HL-60 (cell line): ENCODE data around the gene ANAPC2.

Experiments used
- DNase-seq, 2 experiments: peaks; one replicate each; pipeline ENCODE4 v3.0.0-alpha.2; 2010 to 2020; ENCODE audit warnings: low read depth in 1 of 2, low spot score in 1 of 2
- H3K27ac ChIP-seq: fragments of 250-450 bp; sonication (Bioruptor Pico); replicated peaks from 2 replicates; pipeline ENCODE4 v1.5.1; 2020; ENCODE audit warnings: mild to moderate bottlenecking, moderate library complexity
- H3K27me3 ChIP-seq: fragments of 250-450 bp; sonication (Bioruptor Pico); 2 replicates; pipeline ENCODE4 v1.5.1; 2021; ENCODE audit warnings: mild to moderate bottlenecking, moderate library complexity; ENCODE audit not compliant: insufficient read depth, poor library complexity, severe bottlenecking
- H3K4me3 ChIP-seq: replicated peaks from 2 replicates; pipeline ENCODE4 v1.5.1; 2011; ENCODE audit warnings: mild to moderate bottlenecking, control low read depth, low read length; ENCODE audit not compliant: insufficient read depth
- CTCF ChIP-seq: IDR thresholded peaks from one replicate; pipeline ENCODE4 v1.5.1; 2011; ENCODE audit warnings: low read length, control low read depth, inconsistent platforms; ENCODE audit not compliant: insufficient read depth
- GABPA ChIP-seq: IDR thresholded peaks from 2 replicates; pipeline ENCODE4 v1.6.1; 2012; ENCODE audit warnings: low read depth
- POLR2AphosphoS5 ChIP-seq: IDR thresholded peaks from 2 replicates; pipeline ENCODE4 v1.6.1; 2012; ENCODE audit warnings: low read depth
- REST ChIP-seq: IDR thresholded peaks from 2 replicates; pipeline ENCODE4 v1.6.1; 2012; ENCODE audit warnings: low read depth; ENCODE audit not compliant: insufficient replicate concordance
- SPI1 ChIP-seq: IDR thresholded peaks from 2 replicates; pipeline ENCODE4 v1.6.1; 2012; ENCODE audit warnings: low read depth, mild to moderate bottlenecking, borderline replicate concordance

ANAPC2 gene

GRCh38 chr9:137170486-137171148 is 17.7 kb downstream of the ANAPC2 start:
- Histone ChIP-seq H3K27ac (no peak overlapping the region), H3K27me3 (peaks cover 14% of the 10 kb centered on the region), H3K4me3 (no peak overlapping the region)
- DNase-seq: no peak
- TF ChIP-seq CTCF (no peak), SPI1 (no peak), GABPA (no peak), REST (no peak), POLR2AphosphoS5 (no peak)

GRCh38 chr9:137169896-137170358 is 18.4 kb downstream of the ANAPC2 start, which contains the start of gene LRRC26:
TSS of gene LRRC26 (minus strand) at chr9:137170051. CDS start at chr9:137169943, 108 bp downstream.
- no peak within 1 kb of the TSS for H3K27ac ChIP-seq
- H3K4me3 ChIP-seq: peak within 1 kb of the TSS; percentile 40
- TF ChIP-seq REST (no peak), SPI1 (no peak), GABPA (no peak), CTCF (no peak), POLR2AphosphoS5 (no peak)
- peaks cover 15% of the 10 kb centered on the region for H3K27me3 ChIP-seq
- no peak for DNase-seq

GRCh38 chr9:137168904-137169856 is 19.2 kb downstream of the ANAPC2 start:
- DNase-seq: peak; percentile 55 to 79
- Histone ChIP-seq H3K4me3 (peak overlapping the region; percentile 40), H3K27ac (no peak overlapping the region), H3K27me3 (peaks cover 20% of the 10 kb centered on the region)
- no peak for TF ChIP-seq GABPA
- no peak for TF ChIP-seq REST
- TF ChIP-seq CTCF: no peak
- TF ChIP-seq POLR2AphosphoS5: no peak
- TF ChIP-seq SPI1: no peak
